Measurements from ENCODE around the gene B3GNT9.

The B3GNT9 gene, protein sequence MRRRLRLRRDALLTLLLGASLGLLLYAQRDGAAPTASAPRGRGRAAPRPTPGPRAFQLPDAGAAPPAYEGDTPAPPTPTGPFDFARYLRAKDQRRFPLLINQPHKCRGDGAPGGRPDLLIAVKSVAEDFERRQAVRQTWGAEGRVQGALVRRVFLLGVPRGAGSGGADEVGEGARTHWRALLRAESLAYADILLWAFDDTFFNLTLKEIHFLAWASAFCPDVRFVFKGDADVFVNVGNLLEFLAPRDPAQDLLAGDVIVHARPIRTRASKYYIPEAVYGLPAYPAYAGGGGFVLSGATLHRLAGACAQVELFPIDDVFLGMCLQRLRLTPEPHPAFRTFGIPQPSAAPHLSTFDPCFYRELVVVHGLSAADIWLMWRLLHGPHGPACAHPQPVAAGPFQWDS

DNA sequence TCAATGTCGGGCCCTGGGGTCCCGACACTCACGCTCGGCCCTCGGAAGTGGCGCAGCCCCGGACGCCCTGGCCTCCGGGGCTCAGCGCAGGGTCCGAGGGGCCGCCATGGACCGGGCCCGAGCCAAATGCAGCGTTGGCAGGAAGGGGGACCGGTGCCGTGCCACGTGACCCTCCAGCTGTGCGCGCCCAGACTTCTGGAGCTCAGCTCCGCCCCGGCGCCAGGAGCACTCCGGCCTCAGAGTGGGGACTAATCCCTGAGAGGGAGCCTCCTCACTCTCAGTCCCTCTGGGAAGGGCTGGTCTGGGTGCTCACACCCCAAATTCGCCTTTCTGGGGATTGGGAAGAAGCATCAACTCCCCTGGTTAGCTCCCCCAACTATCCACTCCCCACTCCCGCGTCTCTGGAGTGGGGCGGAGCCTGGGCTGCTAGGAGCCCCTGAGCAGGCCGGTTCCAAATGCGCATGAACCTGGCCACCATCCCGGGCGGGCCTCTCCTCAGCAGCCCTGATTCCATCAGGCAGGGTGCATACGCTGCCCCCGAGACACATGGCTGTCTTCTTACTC, at the start of gene B3GNT9:
Gene B3GNT9, minus strand, starts transcription at position 166 of the 564 bp plus-strand sequence. CDS start 513 bp downstream, outside the sequence.
- DNase-seq (ENCODE audit: low read depth) = no peak

DNA sequence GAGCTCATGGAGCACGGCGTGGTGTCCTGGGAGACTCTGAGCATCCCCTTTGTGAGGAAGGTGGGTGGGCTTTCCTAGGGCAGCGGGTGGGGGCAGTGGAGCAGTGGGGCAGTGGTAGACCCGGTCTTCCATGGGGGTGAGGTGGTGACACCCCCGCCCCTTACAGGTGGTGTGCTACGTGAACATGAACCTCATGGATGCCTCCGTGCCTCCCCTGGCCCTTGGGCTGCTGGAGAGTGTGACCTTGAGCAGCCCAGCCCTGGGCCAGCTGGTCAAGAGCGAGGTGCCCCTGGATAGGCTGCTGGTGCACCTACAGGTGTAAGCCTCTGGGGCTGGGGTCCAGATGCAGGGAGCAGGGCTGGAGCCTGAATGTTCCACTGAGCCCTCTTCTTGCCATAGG, 49.7 kb upstream of the B3GNT9 start:
- no peak for DNase-seq (ENCODE audit: low read depth)

DNA sequence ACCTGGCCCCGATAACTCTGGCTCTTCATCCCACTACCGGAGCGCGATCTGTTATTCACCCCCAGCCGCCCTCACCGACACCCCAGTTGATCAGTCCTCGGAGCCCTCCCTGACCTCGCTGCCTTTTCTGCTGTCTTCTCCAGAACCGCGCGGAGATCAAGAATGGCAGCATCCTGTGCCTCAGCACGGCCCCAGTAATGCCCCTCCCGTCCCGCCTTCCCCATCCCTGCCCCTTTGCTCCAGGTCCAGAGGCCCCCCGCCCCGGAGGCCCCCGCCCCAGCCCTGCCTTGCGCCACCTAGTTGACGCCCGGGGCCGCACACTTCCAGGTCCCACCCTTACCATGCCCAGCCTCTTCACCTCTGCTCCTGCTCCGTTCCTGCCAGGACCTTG, 49.0 kb upstream of the B3GNT9 start:
- no peak for DNase-seq (ENCODE audit: low read depth)

DNA sequence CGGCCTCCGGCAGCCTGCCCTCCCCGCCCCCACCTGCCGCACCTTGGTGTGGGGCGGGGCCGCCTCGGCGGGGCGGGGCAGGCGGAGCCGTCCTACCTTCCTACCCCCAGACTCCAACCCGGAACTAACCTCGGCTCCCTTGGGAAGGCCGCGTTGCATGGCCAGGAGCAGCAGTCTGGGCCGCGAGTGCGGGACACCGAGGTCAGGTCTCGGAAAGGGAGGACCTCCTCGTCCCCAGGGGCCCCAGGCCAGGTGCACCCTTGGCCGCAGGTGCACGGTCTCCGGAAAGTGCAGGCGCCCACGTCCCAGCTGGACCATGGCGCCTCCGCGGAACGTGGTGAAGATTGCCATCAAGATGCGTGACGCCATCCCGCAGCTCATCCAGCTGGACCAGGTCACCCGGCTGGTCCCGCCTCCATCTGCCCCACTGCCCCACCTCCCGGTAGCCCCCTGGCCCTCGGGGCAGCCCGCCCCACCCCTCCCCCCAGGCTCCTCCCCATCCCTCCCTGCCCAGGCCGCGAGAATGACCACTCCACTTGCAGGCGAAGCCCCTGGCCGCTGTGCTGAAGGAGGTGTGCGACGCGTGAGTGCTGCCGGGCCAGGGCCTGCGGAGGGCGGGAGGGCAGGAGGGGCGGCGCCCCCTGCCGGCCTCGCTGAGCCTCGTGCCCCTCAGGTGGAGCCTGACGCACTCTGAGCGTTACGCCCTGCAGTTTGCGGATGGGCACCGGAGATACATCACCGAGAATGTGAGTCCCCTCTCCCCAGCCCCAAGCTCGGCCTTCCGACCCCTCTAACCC, 48.4 kb upstream of the B3GNT9 start, which contains the start of gene ELMO3:
Gene ELMO3, plus strand, starts transcription at position 121 of the 797 bp plus-strand sequence. Its CDS starts 196 bp downstream, at position 317.
- no peak for DNase-seq (ENCODE audit: low read depth)

DNA sequence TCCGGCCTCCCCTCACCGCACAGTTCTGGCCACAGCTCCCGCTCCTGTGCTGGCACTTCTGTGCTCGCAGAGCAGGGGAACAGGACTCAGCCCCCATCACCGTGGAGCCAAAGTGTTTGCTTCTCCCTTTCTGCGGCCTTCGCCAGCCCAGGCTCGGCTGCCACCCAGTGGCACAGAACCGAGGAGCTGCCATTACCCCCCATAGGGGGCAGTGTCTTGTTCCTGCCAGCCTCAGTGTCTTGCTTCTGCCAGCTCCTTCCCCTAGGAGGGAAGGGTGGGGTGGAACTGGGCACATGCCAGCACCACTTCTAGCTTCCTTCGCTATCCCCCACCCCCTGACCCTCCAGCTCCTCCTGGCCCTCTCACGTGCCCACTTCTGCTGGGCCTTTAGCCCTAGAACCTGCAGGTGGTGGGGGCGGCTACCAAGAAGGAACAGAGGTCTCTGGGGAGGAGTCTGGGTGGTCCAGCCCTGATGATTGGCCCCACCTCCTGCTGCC, 47.5 kb upstream of the B3GNT9 start:
- no peak for DNase-seq (ENCODE audit: low read depth)

DNA sequence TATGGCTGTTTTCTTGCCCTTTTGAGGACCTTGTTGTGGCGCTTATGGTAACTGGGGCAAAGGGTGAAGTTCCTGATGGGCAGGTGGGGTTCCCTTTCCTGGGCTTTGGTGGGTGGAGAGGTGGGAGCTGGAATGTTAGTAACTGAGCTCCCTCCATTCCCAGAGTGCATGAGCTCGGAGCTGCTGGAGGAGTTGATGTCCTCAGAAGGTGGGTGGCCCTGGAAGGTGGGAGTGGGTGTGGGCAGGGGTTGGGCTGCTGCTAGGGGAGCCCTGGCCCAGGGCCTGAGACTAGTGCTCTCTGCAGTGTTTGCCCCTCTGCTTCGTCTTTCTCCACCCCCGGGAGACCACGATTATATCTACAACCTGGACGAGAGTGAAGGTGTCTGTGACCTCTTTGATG, 46.9 kb upstream of the B3GNT9 start:
- no peak for DNase-seq (ENCODE audit: low read depth)

DNA sequence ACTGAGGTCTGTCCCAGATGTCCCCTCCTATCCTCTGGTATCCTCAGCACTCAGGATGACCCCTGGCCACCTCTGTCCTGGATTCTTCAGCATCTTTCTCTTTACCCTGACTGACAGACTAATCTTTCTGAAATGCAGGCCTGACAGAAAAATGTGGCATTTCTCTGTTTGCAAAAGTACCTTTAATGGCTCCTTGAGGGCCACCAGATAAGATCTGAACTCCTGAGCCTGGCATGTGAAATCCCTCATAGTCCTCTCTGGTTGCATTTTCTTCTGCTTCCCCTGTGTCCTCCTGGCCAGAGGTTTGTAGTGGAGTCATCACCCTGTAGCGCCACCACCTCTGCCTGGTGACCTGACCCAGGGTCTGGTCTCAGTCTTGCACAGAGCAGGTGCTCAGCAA, 46.1 kb upstream of the B3GNT9 start:
- DNase-seq (ENCODE audit: low read depth) = no peak

DNA sequence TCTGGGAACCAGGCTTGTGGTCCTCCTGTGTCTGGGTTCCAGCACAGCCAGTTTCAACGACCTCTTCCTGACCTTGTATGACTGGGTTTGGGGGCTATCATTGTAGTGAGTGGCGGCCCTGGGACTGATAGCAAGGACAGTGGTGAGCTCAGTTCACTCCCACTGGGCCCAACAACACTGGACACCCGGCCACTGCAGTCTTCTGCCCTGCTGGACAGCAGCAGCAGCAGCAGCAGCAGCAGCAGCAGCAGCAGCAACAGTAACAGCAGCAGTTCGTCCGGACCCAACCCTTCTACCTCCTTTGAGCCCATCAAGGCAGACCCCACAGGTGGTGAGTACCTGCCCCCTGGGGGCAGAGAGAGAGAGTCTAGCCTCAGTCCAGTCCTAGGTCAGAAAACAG, 44.9 kb upstream of the B3GNT9 start:
- no peak for DNase-seq (ENCODE audit: low read depth)

DNA sequence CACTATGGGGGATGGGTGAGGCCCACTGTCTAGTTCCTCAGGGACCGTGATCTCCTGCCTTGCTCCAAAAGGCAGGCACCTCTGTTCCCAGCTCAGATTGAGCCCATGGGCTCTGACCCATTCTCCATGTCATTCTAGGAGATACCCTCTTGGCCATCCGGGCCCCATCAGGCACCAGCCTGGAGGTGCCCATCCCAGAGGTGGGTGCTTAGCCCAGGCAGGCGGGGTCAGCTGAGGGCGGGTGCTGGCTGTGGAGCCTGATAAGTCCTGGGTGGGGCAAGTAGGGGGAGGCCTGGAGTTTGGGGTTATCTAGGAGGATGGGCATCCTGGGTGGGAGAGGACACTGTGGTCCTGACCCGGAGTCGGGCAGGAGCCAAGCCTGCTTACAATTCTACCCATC, 43.5 kb upstream of the B3GNT9 start:
- no peak for DNase-seq (ENCODE audit: low read depth)

DNA sequence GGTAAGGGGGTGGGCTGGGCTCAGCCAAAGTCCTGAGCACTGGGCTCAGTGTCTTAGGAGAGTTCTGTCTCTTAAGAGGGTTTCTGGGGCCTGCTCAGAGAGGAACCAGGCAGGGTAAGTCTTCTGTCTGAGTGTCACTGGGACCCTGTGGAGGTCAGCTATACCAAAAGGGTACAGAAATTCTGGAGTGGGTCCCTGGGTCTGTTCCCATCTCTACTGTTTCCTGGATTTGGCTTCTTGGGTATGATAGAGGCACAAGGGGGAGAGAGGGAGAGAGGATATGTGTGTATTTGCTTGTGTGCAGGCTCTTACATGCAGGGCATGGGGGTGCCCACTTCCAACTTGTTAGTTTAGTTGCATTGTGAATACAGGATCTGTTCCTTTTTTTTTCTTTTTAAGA, 42.7 kb upstream of the B3GNT9 start:
- no peak for DNase-seq (ENCODE audit: low read depth)

DNA sequence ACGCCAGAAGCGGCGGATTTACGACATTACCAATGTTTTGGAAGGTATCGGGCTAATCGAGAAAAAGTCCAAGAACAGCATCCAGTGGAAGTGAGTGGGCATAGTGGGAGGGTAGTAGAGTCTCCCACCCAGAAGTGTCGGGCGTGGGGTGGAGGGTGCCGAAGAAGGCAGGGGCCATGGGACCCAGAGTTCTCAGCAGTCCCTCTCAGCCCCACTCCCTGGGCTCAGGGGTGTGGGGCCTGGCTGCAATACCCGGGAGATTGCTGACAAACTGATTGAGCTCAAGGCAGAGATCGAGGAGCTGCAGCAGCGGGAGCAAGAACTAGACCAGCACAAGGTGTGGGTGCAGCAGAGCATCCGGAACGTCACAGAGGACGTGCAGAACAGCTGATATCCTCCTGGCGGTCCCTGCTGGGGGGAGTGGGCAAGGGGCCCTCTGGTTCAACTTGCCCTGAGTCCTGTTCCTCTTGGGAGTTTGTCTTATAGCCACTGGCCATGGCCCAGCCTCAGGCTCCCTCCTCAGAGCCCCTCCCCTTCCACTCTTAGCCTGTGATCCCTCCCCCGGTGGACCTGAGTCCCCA, 42.1 kb upstream of the B3GNT9 start:
- no peak for DNase-seq (ENCODE audit: low read depth)

DNA sequence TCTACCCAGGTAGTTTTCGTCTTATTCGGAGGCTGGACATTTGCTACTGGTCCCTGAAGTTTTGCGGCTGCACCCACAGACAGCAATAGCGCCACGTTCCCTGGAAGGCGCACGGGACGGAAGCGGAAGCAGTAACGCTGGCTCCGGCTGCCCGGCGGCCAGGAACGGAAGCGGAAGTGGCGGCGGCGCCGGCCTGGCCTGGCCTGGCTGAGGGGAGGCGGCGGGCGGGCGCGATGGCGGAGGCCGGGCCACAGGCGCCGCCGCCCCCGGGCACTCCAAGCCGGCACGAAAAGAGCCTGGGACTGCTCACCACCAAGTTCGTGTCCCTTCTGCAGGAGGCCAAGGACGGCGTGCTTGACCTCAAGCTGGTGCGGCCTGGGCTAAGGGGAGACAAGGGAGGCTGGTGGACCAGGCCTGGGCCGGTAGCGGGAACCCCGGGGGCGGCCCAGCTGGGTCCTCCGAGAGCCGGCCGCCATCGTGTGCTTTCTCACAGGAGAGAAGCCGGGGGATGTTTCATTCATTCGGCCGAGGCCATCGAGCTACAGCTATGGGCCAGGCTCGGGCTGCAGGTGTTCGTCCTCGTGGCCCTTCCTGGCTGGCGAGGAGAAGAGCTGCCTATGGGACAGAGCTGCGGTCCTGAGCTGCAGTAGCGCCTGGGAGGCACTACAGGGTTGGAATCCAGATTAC, 41.3 kb upstream of the B3GNT9 start, which contains the start of gene E2F4:
Gene E2F4, plus strand, starts transcription at position 161 of the 687 bp plus-strand sequence. Its CDS starts 73 bp downstream, at position 234.
- DNase-seq (ENCODE audit: low read depth) = peak; percentile 76

DNA sequence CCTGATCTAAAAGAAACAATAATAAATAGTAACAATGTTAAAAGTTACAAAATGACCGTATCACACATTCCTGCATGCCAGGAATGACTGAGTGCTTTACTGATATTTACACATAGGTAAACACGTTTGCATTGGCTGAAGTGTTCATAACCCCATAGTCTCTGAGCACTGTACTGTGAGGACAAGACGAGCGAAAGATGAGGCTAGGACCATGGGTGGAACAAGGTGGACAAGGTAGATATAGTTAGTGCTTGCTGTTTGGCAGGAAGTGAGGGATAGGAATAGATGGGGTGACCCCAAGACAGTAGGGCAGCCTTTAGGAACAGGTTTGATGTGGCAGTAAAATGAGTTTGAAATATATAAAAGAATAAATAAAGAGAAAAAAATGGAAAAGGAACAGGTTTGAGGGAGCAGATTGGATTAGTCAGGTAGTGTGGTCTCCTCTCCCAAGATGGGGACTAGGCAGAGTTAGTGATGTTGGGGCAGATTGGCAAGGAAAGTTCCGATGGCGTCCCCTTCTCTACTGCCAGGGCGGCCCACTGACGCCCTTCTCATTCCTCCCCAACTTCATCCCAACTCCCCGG, 40.7 kb upstream of the B3GNT9 start:
- DNase-seq (ENCODE audit: low read depth) = no peak

DNA sequence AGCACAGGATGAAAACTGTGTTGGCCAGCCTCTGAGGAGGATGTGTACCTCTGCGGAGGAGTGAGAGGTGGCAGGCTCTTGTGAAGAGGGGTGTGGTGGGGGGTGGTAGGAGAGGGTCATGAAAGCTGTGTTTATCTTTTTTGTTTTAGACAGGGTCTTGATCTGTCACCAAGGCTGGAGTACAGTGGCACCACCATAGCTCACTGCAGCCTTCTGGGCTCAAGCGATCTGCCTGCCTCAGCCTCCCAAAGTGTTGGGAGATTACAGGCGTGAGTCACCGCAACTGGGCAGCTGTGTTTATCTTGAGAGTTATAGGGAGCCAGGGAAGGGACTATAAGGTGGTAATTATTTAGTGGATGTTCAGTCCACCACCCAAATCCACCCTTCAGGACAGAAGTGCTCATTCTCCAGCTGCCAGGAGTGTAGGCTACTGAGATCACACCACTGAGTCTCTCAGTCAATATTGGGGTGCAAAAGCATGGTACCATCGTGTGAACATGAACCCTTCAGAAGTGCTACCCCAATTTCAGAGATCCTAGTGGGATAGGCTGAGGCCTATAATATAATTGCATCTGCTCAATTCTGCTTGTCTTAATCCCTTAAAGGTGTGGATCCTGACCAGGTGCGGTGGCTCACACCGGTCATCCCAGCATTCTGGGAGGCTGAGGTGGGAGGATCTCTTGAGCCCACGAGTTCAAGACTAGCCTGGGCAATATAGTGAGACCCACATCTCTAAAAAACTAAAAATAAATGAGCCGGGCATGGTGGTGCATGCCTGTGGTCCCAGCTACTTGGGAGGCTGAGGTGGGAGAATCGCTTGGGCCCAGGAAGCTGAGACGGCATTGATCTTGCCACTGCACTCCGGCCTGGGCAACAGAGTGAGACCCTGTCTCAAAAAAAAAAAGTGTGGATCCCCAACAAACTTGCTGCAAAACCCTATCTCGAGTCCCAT, 39.9 kb upstream of the B3GNT9 start:
- DNase-seq (ENCODE audit: low read depth) = no peak

DNA sequence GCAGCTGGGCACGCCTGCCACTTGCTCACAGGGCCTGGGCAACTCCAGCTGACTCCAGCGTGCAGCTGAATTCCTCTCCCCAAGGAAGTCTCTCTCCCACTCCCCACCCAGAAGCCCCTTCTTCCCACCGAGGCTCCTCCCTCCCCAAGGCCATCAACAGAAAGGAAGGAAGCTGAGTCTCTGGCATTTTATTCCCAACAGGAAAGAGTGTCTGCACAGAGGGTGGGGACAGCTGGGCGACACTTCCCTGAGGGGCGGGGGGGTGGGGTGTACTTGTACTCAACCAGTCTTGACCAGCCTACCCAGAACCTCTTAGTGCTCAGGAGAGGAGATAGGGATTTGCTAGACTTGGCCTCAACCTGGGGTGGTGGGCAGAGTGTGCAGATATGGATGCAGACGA, 39.2 kb upstream of the B3GNT9 start, which contains the start of gene EXOC3L1:
Gene EXOC3L1, minus strand, starts transcription at position 96 of the 400 bp plus-strand sequence. CDS start 460 bp downstream, outside the sequence.
- DNase-seq (ENCODE audit: low read depth) = no peak

DNA sequence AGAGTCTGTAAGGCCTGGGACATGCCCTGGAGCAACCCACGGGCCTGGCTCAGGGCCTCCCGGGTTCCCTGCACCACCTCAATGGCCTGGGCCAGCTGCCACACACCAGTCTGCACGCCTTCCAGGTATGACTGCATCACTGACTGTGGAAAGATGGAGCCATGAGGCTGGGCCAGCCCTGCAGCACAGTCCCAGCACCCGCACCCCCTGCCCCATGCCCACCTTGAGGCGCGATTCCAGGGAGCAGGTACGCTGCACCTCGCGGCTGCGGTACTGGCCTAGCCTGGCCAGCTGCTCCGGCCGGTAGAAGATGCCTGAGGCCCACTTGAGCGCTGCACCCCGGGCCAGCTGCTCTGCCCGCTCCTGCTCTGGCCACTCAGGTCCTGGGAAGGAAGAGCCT, 38.0 kb upstream of the B3GNT9 start:
- no peak for DNase-seq (ENCODE audit: low read depth)

DNA sequence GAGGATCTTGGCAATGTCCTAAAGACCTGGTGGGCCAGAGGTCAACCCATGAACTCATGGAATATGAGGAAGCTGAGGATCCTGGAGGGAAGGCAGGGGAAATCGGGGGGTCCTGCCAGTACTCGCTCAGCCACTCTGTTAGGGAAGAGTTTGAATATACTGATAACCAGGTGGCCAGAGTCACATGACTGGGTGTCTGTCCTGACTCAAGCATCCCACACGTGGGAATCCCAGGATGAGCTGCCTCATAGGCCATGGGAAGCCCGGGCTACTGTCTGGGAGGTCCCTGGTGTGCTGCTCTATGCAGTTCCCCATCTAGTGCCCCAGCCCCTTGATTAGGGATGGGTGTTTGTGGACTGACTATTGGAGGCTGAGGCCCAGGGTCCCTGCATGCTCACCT, 37.5 kb upstream of the B3GNT9 start:
- DNase-seq (ENCODE audit: low read depth) = no peak

DNA sequence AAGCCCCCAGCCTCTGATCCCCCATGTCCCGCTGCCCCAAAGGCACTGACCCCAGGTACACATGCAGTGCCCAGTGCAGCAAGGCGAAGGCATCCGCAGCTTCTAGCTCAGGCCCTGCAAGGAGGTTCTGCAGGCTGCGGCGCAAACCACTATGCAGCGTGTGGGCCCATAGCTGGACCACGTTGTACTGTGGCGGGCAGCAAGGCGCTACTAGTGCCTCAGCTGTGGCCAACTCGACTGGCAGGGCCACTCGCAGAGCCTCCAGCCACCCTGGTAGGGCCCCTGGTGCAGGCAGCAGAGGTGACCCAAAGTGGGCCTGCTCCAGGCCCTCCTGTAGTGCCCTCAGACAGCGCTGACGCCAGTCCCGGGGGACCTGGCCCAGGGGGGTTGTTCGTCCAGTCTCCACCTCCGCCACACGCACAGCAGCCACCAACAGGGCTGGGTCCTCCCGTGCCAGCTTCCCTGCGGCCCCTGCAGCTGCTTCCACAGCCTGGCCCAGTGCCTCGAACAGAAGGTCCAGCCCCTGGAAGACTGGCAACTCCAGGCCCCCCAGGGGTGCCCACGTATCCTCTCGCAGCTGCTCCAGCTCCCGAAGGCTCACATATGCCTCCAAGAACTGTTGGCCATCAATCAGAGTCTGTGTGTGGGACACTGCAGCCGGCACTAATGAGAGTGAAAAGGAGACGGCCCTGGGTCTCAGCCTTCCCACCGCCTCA, 36.5 kb upstream of the B3GNT9 start:
- DNase-seq (ENCODE audit: low read depth) = no peak

DNA sequence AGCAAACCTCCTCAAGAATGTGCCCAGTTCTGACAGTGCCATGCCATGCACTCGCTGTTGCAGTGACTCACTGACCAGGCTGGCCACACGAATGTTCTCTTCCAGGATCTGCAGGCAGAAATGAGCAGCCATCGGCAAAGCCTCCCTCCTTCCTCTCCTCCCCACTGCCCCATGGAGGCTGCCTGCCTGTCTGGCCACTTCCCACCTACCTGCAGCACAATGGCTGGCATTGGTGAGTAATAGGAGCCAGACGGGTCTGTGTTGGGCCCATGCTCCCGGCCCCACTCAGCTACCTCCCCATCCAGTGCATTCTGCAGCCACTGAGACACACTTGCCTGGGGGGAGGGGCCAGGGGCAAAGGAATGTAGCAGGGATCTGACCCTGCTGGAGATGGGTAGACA, 35.8 kb upstream of the B3GNT9 start:
- DNase-seq (ENCODE audit: low read depth) = no peak
